Measurements from ENCODE around the gene APLP1. TPM values are rescaled to one million over a fixed set of nuclear protein-coding genes. Genes with fewer than 3 reads are reported as not detected.
"Not testable (repeated sequence)": the region's sequence is repeated elsewhere in the genome, so short reads cannot be mapped to it uniquely, and the experiment has no call there.

The APLP1 gene
- total RNA-seq, 1 donor, result not detected

DNA sequence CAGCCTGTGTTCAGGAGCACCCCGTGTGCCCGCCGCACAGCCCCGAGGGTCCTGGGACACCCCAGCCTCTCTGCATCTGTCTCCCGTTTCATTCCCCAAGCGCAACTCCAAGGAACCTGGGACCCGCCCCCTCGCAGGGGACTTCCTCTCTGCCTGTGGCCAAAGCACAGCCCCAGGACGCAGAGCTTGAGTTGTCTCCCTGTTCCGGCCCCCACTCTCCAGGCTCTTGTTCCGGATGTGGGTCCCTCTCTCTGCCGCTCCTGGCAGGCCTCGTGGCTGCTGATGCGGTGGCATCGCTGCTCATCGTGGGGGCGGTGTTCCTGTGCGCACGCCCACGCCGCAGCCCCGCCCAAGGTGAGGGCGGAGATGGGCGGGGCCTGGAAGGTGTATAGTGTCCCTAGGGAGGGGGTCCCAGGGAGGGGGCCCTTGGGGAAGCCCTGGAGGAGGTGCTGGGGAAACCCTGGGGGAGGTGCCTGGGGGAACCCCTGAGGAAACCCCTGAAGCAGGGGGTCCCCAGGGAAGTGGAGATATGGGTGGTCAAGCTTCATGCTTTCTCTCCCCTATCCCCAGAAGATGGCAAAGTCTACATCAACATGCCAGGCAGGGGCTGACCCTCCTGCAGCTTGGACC, 35.3 kb downstream of the APLP1 start:
- DNase-seq (ENCODE audit: low read depth in 2 of 3, low spot score in 2 of 3), result peak; percentile 64 to 97 (median 95)

DNA sequence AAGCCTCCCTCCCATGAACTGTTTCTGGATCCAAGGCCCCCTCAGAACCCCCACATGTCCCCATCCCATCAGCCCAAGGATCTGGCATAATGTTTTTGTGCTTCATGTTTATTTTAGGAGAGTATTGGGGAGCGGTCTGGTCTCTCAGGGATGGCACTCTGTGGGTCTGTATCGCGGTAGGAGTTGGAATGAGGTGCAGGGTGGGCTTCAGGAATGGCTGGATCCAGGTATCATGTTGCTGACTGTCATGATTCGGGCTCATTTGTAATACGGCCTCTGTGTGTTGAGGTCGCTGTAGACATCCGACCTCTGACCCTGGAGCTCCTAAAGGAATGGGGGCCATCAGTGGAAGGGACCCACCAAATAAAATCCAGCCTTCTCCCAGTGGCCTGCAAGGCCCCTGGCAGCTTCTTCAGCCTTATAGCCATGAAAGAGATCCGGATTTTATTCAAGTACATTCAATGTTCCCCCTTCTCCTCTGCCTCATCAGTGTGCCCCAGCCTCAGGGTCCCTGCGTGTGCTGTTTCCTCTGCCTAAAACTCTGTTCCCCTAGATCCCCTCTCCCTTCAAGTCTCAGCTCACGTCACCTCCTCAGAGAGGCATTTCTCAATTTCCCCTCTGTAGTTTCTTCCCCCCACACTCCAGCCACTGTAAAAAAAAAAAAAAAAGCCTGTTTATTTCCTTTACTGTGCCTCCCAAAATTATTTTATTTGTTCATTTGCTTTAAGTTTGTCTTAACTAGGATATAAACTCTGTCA, 36.1 kb downstream of the APLP1 start:
- peak in 1 of 3 donors; percentile 37 for DNase-seq (ENCODE audit: low read depth in 2 of 3, low spot score in 2 of 3)

DNA sequence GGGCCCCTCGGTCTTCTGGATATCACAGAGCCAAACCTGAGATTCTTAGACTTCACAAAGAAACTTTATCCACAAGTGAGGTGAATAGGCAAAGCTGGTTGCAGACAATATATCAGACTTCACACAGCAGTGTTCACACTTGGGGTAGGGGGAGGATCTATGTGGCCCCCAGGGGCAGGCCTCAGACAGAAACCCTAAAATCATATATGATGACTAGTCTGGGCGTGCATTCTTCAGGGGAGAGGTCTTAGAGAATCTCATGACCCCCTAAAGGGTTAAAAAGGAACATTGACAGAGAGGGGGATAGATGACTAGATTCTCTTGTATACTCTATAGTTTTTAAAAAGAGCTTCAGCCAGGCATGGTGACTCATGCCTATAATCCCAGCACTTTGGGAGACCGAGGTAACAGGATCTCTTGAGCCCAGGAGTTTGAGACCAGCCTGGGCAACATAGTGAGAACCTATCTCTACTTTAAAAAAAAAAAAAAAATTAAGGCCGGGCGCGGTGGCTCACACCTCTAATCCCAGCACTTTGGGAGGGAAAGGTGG, 36.9 kb downstream of the APLP1 start:
- DNase-seq (ENCODE audit: low read depth in 2 of 3, low spot score in 2 of 3), result no peak

DNA sequence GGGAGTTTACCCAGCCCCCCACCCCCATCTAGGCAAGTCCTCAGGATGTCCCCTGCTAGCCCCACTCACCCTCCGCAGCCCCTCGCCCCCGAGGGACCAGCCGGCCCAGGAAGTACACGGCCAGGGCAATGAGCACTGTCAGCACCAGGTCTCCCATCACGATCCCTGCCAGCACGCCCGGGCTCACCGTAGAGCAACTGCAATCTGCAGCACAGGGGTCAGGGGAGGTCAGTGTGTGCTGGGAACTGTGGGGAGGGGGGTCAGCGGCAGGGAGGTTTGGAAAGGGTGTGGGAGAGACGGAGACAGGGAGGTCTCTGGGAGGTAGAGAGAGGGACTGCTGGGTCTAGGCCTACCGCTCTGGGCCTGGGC, 39.0 kb downstream of the APLP1 start:
- DNase-seq (ENCODE audit: low read depth in 2 of 3, low spot score in 2 of 3), result no peak

DNA sequence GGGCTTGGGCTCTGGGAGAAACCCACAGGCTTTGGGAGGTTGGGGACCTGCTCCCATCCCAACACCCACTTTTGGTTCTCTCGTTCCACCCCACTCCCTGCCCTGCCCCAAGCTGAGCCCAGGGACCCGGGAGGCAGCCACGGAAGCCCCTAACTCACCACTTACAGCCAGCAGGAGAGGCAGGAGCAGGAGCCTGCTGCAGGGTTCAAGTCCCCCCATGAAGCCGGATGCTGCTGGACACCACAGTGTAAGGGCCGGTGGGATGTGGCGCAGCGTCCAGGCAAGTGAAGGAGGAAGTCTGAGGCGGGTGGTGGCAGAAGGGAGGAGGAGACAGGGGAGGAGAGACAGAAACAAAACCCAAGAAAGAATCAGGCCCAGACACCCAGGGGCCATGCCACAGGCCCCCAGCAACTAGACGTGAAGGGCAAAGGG, 39.7 kb downstream of the APLP1 start, which contains the start of gene TYROBP:
Gene TYROBP (minus strand): TSS at position 286 of the 432 bp plus-strand sequence. CDS start 67 bp downstream, at position 219.
- no peak for DNase-seq (ENCODE audit: low read depth in 2 of 3, low spot score in 2 of 3)

DNA sequence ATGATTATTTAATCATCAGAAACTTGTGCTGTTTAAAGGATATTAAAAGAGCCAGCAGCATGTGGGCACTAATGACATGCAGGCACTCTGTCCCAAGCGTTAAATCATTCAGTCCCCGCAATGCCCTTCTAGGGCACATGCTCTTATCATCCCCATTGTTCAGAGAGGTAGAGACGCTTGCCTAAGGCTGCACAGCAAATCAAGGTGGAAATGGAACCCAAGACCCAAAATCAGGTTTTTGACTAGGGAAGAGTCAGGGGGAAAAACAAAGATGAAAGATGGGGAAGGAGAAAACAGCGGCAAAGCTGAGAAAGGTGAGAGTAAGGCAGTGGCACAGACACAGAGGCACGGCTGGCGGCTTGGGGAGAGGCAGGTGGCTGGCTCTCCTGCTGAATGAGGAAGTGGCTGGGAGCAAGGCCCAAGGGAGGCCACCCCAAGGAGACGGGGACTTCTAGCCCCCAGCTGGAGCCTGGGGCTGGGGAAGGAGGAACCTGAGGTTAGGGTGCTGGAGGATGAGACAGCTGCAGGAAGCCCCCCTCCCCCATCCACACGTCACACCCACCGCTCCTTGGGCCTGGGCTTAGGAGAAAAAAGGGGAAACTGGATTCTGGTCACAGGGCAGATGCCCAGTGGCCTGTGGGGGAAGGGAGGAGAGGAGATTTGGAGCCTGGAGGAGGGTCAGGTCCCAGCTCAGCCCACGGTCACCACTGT, 40.8 kb downstream of the APLP1 start:
- peak in 2 of 3 donors; percentile 95 to 99 for DNase-seq (ENCODE audit: low read depth in 2 of 3, low spot score in 2 of 3)

DNA sequence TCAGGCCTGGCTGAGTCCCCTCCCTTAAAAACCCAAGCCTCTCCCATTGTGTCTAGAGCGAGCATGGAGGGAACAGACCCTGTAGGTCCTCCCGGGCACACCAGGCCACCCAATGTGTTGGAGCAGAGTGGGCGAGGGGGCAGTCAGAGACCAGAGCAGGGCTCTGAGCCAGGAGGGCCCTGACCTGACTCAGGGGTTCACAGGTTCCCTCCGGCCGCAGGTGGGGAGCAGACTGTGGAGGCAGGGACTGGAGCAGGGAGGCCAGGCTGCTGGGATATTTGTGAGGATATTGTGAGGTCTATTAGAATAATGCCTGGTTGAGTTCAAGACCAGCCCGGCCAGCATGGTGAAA, 41.3 kb downstream of the APLP1 start:
- DNase-seq (ENCODE audit: low read depth in 2 of 3, low spot score in 2 of 3), result no peak

DNA sequence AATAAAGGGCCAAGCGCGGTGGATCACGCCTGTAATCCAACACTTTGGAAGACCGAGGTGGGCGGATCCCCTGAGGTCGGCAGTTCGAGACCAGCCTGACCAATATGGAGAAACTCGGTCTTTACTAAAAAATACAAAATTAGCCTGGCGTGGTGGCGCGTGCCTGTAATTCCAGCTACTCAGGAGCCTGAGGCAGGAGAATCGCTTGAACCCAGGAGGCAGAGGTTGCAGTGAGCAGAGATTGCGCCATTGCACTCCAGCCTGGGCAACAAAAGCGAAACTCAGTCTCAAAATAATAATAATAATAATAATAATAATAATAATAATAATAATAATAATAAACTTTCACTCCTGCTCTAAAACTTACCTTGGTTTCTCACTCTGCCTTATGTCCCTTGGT, 42.0 kb downstream of the APLP1 start:
- DNase-seq (ENCODE audit: low read depth in 2 of 3, low spot score in 2 of 3), result not testable (repeated sequence)

DNA sequence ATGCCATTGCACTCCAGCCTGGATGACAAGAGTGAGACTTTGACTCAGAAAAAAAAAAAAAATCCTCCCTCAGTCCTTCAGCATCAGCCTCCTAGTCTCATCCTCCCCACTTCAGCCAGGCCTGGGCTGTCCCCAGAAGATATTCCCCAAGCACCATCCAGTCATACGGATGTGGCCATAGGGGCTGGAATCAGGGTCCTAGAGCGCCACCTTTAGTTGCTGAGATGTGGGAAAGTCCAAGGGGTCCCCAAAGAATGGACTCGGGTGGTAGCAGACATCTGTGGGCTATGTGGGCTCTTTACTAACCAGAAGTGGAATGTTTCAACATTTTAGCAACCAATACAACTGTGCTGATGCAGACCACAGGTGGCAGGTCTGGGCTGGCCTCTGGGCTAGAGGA, 42.8 kb downstream of the APLP1 start:
- no peak for DNase-seq (ENCODE audit: low read depth in 2 of 3, low spot score in 2 of 3)

DNA sequence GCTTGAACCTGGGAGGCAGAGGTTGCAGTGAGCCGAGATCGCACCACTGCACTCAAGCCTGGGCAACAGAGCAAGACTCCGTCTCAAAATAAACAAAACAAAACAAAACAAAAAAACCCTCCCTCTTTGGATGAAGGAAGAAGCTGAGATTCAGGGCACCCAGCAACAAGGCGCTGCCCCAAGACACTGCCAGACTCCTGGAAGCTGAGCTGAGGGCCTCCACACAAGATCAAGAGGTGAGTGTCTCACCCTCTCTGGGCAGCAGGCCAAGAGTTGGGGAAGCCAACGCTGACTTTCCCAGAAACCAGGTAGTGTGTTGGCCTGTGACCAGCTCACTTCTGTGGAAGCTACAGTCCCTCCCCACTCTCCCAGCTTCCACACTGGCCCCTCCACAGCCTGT, 43.4 kb downstream of the APLP1 start:
- no peak for DNase-seq (ENCODE audit: low read depth in 2 of 3, low spot score in 2 of 3)

DNA sequence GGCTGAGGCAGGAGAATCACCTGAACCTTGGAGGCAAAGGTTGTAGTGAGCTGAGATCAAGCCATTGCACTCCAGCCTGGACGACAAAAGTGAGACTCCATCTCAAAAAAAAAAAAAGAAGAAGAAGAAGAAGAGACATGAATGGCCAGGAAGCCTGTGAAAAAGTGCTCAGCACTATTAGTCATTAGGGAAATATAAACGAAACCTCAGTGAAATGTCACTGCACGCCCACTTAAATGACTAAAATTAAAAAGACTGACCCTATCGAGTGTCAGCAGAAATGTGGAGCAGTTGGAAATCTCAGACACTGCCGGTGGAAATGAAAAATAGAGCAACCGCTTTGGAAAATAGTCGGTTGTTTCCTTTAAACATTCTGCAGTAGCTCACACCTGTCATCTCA, 45.2 kb downstream of the APLP1 start:
- no peak for DNase-seq (ENCODE audit: low read depth in 2 of 3, low spot score in 2 of 3)

DNA sequence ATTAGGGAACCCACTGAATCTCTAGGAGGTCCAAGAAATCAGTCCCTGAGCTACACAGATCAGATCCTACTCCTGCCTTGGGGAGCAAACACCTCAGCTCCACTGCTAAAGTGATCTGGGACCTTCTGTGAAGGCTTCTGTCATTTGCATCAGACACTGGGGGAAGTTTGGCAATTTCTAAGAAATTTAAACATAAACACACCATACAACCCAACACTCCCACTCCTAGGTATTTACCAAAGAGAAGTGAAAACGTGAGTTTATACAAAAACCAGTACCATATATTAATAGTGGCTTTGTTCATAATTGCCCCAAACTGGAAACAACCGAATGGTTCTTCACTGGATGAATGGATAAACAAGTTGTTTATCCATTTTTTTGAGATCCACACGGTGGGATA, 47.1 kb downstream of the APLP1 start:
- DNase-seq (ENCODE audit: low read depth in 2 of 3, low spot score in 2 of 3), result no peak

DNA sequence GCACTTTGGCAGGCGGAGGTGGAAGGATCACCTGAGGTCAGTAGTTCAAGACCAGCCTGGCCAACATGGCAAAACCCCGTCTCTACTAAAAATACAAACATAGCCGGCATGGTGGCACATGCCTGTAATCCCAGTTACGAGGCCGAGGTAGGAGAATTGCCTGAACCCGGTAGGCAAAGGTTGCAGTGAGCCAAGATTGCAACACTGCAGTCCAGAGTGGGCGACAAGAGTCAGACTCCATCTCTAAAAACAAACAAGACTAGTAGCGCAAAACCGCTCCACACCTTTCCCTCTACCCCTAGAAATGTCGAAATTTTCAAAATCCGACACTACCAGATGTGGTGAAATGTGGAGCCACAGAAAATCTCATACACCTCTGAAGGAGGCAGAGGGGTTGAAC, 50.9 kb downstream of the APLP1 start:
- no peak for DNase-seq (ENCODE audit: low read depth in 2 of 3, low spot score in 2 of 3)

DNA sequence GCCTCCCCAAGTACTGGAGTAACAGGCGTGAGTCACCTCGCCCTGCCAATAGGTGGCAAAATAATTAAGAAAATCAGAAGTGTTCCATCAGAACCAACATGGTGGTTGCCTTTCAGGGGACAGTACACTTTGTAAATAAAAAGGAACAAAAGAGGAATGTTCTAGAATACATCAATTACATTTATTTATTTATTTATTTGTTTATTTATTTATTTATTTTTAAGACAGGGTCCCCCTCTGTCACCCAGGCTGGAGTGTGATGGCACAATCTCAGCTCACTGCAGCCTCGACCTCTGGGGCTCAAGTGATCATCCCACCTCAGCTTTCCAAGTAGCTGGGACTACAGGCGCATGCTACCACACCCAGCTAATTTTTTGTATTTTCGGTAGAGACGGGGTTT, 52.6 kb downstream of the APLP1 start:
- no peak for DNase-seq (ENCODE audit: low read depth in 2 of 3, low spot score in 2 of 3)

DNA sequence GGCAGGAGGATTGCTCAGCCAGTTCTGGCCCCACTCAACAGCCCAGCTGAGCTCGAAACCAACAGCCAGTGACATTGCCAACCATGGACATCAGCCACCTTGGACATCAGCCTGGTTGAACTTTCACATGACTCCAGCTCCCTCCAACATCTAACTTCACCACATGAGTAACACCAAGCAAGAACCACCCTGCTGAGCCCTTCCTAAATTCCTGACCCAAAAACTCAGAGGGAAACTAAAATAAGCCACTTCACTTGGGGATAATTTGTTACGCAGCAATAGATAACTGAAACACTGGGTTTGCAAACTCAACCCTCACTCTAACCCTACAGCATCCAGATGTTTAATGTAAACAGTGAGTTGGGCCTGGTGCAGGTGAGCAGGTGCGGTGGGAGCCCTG, 57.1 kb downstream of the APLP1 start:
- no peak for DNase-seq (ENCODE audit: low read depth in 2 of 3, low spot score in 2 of 3)

DNA sequence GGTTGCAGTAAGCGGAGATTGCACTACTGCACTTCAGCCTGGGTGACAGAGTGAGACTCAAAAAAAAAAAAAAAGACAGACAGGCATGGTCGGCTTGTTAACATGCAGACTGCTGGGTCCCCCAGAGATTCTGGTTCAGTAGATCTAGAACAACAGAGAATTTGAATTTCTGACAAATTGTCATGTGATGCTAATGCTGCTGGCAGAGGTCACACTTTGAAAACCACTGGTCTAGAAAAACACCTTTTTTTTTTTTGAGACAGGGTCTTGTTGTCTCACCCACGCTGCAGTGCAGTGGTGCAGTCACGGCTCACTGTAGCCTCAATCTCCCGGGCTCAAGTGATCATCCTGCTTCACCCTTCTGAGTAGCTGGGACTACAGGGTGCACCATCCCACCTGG, 60.1 kb downstream of the APLP1 start:
- DNase-seq (ENCODE audit: low read depth in 2 of 3, low spot score in 2 of 3), result no peak

Small RNA genes within 50 kb of the gene (small RNA-seq; reads per million reads assigned to genes)
- gene RN7SL402P, result not detected

Other genes starting within 250 kb of the APLP1 start
- 47.7 TPM for gene RBM42, start 239.5 kb upstream of the APLP1 start, total RNA-seq
- gene ETV2, start 226.8 kb upstream of the APLP1 start, total RNA-seq, result 1.1 TPM
- 399 TPM for gene COX6B1, start 220.3 kb upstream of the APLP1 start, total RNA-seq
- gene UPK1A, start 202.1 kb upstream of the APLP1 start, total RNA-seq, result not detected
- under 0.01 TPM for gene ZBTB32, start 164.0 kb upstream of the APLP1 start, total RNA-seq
- gene KMT2B, start 150.6 kb upstream of the APLP1 start, total RNA-seq, result 28.8 TPM
- 18.9 TPM for gene IGFLR1, start 126.1 kb upstream of the APLP1 start, total RNA-seq
- 12.1 TPM for gene U2AF1L4, start 123.2 kb upstream of the APLP1 start, total RNA-seq
- gene PSENEN, start 122.9 kb upstream of the APLP1 start, total RNA-seq, result 14.3 TPM
- 11.6 TPM for gene LIN37, start 120.0 kb upstream of the APLP1 start, total RNA-seq
- 0.27 TPM for gene HSPB6, start 111.5 kb upstream of the APLP1 start, total RNA-seq
- 13.5 TPM for gene PROSER3, start 110.4 kb upstream of the APLP1 start, total RNA-seq
- gene ARHGAP33, start 93.0 kb upstream of the APLP1 start, total RNA-seq, result 37.2 TPM
- gene PRODH2, start 55.7 kb upstream of the APLP1 start, total RNA-seq, result not detected
- gene NPHS1, start 16.1 kb upstream of the APLP1 start, total RNA-seq, result not detected
- gene KIRREL2, start 11.7 kb upstream of the APLP1 start, total RNA-seq, result not detected
- gene NFKBID, start 32.0 kb downstream of the APLP1 start, total RNA-seq, result 50.1 TPM
- 63.3 TPM for gene HCST, start 34.0 kb downstream of the APLP1 start, total RNA-seq
- gene TYROBP, start 39.7 kb downstream of the APLP1 start, total RNA-seq, result 25.0 TPM
- 2.4 TPM for gene LRFN3, start 67.8 kb downstream of the APLP1 start, total RNA-seq
- gene SDHAF1, start 126.6 kb downstream of the APLP1 start, total RNA-seq, result 34.7 TPM
- gene SYNE4, start 140.2 kb downstream of the APLP1 start, total RNA-seq, result under 0.01 TPM
- gene ALKBH6, start 145.6 kb downstream of the APLP1 start, total RNA-seq, result 13.7 TPM
- gene CLIP3, start 164.3 kb downstream of the APLP1 start, total RNA-seq, result 13.7 TPM
- 8.3 TPM for gene THAP8, start 185.7 kb downstream of the APLP1 start, total RNA-seq
- 5.9 TPM for gene WDR62, start 186.3 kb downstream of the APLP1 start, total RNA-seq
- gene OVOL3, start 242.6 kb downstream of the APLP1 start, total RNA-seq, result not detected
- 47.4 TPM for gene POLR2I, start 246.3 kb downstream of the APLP1 start, total RNA-seq
- 198 TPM for gene TBCB, start 246.9 kb downstream of the APLP1 start, total RNA-seq